Measurements from ENCODE around the gene RNASE7. TPM values are rescaled to one million over a fixed set of nuclear protein-coding genes. Genes with fewer than 3 reads are reported as not detected.
A peak's percentile ranks its signal among the peaks of the same experiment; 100 is the strongest.

The RNASE7 gene
- total RNA-seq, 1 donor from 2014 or later: 0.39 TPM

- DNase-seq (ENCODE audit: low spot score): no peak
Observed at GRCh38 chr14:21066882-21067502, 24.8 kb downstream of the RNASE7 start.

- peak; percentile 88 for DNase-seq (ENCODE audit: low spot score)
Observed at GRCh38 chr14:21068521-21069387, 26.6 kb downstream of the RNASE7 start.

- peak; percentile 78 for DNase-seq (ENCODE audit: low spot score)
Observed at GRCh38 chr14:21069388-21070082, 27.4 kb downstream of the RNASE7 start.

- peak; percentile 90 for DNase-seq (ENCODE audit: low spot score)
Observed at GRCh38 chr14:21070083-21070609, 28.0 kb downstream of the RNASE7 start, which contains the start of gene ARHGEF40. TSS of gene ARHGEF40 (plus strand) at chr14:21070304. CDS start at chr14:21070397, 93 bp downstream.

GRCh38 chr14:21070610-21071224 is 28.6 kb downstream of the RNASE7 start:
- DNase-seq (ENCODE audit: low spot score): peak; percentile 88

- peak; percentile 92 for DNase-seq (ENCODE audit: low spot score)
Observed at GRCh38 chr14:21071225-21072030, 29.3 kb downstream of the RNASE7 start.

- peak; percentile 49 for DNase-seq (ENCODE audit: low spot score)
Observed at GRCh38 chr14:21072031-21072473, 29.9 kb downstream of the RNASE7 start.

- peak; percentile 47 for DNase-seq (ENCODE audit: low spot score)
Observed at GRCh38 chr14:21072781-21073339, 30.7 kb downstream of the RNASE7 start.

GRCh38 chr14:21073921-21074320 is 31.8 kb downstream of the RNASE7 start:
- peak; percentile 51 for DNase-seq (ENCODE audit: low spot score)

GRCh38 chr14:21074398-21075272 is 32.5 kb downstream of the RNASE7 start:
- no peak for DNase-seq (ENCODE audit: low spot score)

- DNase-seq (ENCODE audit: low spot score): no peak
Observed at GRCh38 chr14:21075719-21076437, 33.7 kb downstream of the RNASE7 start.

- DNase-seq (ENCODE audit: low spot score): no peak
Observed at GRCh38 chr14:21077672-21078071, 35.5 kb downstream of the RNASE7 start.

GRCh38 chr14:21078287-21078686 is 36.1 kb downstream of the RNASE7 start:
- DNase-seq (ENCODE audit: low spot score): no peak

GRCh38 chr14:21078726-21079125 is 36.6 kb downstream of the RNASE7 start:
- no peak for DNase-seq (ENCODE audit: low spot score)

GRCh38 chr14:21081521-21082142 is 39.5 kb downstream of the RNASE7 start:
- DNase-seq (ENCODE audit: low spot score): no peak

GRCh38 chr14:21083565-21084325 is 41.6 kb downstream of the RNASE7 start:
- no peak for DNase-seq (ENCODE audit: low spot score)

GRCh38 chr14:21084396-21084795 is 42.2 kb downstream of the RNASE7 start:
- DNase-seq (ENCODE audit: low spot score): no peak
